AG09309 (cell line): ENCODE data around the gene GSC.
A peak's percentile ranks its signal among the peaks of the same experiment; 100 is the strongest.

Experiments used
- DNase-seq: peaks from one replicate; pipeline ENCODE4 v3.0.0-alpha.2; 2010; ENCODE audit warnings: low read depth
- H3K4me3 ChIP-seq: 2 replicates; pipeline ENCODE4 v1.5.1; 2011; ENCODE audit warnings: mild to moderate bottlenecking, low read depth, low read length, moderate library complexity; ENCODE audit not compliant: control insufficient read depth
- TF ChIP-seq, protein P1 (sequence below): IDR thresholded peaks from 2 replicates; pipeline ENCODE4 v1.5.1; 2011; ENCODE audit warnings: mild to moderate bottlenecking, low read depth, low read length, inconsistent platforms; ENCODE audit not compliant: insufficient read depth, control insufficient read depth; ENCODE audit errors: missing control alignments

Gene GSC

GRCh38 chr14:94771906-94772490, 2.1 kb upstream of the GSC start:
- TF ChIP-seq, protein P1, sequence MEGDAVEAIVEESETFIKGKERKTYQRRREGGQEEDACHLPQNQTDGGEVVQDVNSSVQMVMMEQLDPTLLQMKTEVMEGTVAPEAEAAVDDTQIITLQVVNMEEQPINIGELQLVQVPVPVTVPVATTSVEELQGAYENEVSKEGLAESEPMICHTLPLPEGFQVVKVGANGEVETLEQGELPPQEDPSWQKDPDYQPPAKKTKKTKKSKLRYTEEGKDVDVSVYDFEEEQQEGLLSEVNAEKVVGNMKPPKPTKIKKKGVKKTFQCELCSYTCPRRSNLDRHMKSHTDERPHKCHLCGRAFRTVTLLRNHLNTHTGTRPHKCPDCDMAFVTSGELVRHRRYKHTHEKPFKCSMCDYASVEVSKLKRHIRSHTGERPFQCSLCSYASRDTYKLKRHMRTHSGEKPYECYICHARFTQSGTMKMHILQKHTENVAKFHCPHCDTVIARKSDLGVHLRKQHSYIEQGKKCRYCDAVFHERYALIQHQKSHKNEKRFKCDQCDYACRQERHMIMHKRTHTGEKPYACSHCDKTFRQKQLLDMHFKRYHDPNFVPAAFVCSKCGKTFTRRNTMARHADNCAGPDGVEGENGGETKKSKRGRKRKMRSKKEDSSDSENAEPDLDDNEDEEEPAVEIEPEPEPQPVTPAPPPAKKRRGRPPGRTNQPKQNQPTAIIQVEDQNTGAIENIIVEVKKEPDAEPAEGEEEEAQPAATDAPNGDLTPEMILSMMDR = no peak
- DNase-seq = no peak
- no peak overlapping the region for H3K4me3 ChIP-seq

- no peak for DNase-seq
- TF ChIP-seq, protein P1 = no peak
- no peak overlapping the region for H3K4me3 ChIP-seq
Measured at GRCh38 chr14:94771158-94771905, 1.4 kb upstream of the GSC start.

DNA sequence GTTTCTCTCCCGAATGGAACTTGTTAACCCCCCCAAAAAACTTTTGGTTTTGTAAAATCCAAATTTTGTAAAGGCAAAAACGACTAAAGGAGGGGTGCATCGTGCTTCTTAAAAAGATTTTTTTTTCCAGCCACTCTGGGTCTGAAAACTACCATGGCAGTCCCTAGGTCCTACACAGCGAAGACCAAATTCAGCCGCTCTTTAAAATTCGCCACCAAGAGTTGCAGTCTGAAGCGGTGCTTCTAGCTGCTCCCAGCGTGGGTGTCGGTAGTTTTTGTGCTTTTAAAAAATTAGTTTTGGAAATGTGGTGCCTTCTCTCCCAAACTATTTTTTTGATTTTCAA, 873 bp upstream of the GSC start:
- no peak overlapping the region for H3K4me3 ChIP-seq
- TF ChIP-seq, protein P1 = no peak
- DNase-seq = no peak

- DNase-seq = no peak
- H3K4me3 ChIP-seq = peak overlapping the region; percentile 54
- TF ChIP-seq, protein P1 = no peak
Measured at GRCh38 chr14:94770251-94770749, 387 bp upstream of the GSC start.

DNA sequence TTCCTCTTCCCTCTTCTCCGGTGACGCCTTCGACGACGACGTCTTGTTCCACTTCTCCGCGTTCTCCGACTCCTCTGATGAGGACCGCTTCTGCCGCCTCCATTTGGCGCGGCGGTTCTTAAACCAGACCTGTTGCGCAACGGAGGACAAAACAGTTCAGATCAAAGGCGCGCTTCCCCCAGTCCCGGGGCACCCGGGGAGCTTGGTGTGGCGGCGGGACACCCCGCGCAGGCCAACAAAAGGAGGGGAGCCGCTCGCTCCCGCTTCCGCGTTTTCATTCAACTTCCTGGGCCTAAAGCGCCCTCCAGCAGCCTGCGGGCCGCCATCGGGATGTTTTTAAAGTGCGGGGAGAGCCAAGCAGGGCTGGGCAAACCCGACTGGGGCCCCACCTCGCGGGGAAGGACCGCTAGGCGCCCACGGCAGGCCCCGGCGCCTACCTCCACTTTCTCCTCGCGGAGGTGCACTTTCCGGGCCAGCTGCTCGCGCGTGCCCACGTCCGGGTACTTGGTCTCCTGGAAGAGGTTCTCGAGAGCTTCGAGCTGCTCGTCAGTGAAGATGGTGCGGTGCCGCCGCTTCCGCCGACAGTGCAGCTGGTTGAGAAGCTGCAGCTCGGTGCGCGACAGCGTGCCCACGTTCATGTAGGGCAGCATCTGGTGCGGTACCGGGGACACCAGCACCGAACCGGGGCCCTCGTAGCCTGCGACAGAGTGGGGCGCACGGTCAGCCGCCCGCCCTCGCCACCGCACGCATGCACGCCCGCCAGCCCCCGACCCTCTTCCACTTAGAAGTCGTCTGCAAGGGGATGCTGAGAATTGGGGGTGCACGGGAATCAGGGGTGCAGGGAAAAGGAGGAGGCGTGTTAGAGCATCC, 1.2 kb downstream of the GSC start:
- peak overlapping the region; percentile 47 for H3K4me3 ChIP-seq
- TF ChIP-seq, protein P1 = no peak
- no peak for DNase-seq

GRCh38 chr14:94768141-94768520, 1.8 kb downstream of the GSC start:
- TF ChIP-seq, protein P1 = no peak
- H3K4me3 ChIP-seq = peak overlapping the region; percentile 47
- no peak for DNase-seq
